H54 (cell line): ENCODE data around the gene CUX1.
"Not testable (repeated sequence)": the region's sequence is repeated elsewhere in the genome, so short reads cannot be mapped to it uniquely, and the experiment has no call there.

Experiments
- DNase-seq: peaks from one replicate; pipeline ENCODE4 v3.0.0; 2011; ENCODE audit warnings: low spot score, mixed read lengths; ENCODE audit not compliant: insufficient read length
- FAIRE-seq: peaks from 3 replicates; lab custom pipeline; 2011; peaks lifted over from hg19 to GRCh38; lab: Jason Lieb, UNC
- POLR2A ChIP-seq: IDR thresholded peaks from 2 replicates; pipeline ENCODE4 v1.6.1; 2011; ENCODE audit warnings: low read depth, mild to moderate bottlenecking, low read length

Gene CUX1

DNA sequence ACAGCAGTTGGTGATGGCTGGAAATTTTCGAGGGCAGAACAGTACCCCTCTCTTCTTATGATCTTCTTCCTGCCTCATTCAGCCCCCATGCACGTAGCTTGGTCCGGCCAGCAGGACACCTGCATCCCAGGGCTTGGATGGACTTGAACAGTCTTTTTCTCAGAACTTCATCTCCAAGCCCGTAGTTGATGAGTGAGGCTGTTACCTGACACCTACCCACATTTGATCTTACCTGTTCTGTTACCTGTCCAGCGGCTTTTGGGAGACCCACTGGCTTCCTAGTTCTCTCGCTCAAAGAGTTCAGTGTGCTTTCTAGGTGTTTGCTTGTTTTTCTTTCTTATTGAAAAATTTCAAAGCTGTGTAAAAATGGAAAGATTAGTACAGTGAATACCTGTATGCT, 212.2 kb downstream of the CUX1 start:
- FAIRE-seq = no peak
- no peak for TF ChIP-seq POLR2A

DNA sequence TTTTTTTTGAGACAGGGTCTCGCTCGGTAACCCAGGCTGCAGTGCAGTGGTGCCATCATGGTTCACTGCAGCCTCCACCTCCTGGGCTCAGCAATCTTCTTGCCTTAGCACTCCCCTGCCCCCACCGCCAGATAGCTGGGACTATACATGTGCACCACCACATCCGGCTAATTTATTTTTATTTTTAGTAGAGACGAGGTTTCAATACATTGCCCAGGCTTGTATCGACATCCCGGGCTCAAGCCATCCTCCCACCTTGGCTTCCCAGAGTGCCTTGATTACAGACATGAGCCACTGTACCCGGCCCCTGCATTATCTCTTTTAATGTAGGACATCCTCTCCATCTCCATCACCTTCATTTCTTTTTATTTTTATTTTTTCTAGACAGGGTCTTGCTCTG, 213.3 kb downstream of the CUX1 start:
- DNase-seq (no peak), FAIRE-seq (no peak)
- TF ChIP-seq POLR2A = no peak

More for the DNA sequence above, 212.2 kb downstream of the CUX1 start:
- no peak for DNase-seq

DNA sequence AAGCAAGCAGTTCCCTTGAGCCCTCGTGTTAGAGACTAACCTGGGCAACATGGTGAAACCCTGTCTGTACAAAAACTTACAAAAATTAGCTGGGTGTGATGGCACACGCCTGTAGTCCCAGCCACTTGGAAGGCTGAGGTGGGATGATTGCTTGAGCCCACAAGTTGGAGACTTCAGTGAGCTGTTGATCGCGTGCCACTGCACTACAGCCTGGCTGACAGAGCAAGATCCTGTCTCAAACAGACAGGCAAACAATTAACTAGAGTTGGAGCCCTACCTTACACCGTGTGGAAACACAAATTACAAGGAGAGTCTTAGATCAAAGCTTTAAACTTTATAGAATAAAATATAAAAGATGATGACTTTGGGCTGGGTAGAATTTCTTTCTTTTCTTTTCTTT, 219.5 kb downstream of the CUX1 start:
- no peak for FAIRE-seq
- no peak for TF ChIP-seq POLR2A
- DNase-seq = no peak

DNA sequence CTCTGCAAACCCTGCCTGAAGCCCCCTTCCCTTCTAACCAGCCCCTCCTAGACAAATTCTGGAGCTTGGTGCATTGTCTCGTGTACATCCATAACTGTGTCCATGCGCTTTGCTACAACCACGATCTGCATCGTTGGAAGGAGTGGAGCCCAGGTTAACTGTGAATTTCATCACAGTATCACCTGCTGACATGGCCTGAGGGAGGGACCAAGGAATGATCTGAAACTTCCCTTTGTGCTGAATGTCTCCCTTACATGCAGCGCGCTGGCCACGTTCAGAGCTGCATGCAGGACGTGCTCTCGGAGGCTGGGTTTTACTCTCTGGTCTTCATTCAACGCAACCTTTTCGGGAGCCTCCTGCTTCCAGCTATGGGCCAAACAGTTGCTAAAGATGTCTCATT, 222.3 kb downstream of the CUX1 start:
- TF ChIP-seq POLR2A = no peak
- FAIRE-seq = no peak
- DNase-seq = no peak

DNA sequence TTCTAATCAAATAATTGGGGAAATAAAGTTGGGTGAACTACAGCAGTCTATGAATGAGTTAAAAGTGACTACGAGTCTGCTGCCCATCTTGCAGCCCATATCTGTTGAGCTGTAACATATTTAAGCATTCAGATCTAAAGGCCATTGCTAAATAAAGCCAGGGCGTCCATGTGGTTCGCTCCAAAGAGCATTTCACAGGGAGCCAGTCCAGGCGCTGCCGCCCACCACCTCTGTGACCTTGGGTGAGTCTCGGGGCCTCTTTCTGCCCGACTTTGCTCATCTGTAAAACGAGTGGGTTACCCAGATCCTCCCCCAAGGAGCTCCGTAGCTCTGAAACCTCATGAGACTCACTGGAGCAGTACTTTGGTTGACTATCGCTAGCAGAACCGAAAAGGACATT, 223.1 kb downstream of the CUX1 start:
- DNase-seq = no peak
- no peak for TF ChIP-seq POLR2A
- FAIRE-seq = no peak

DNA sequence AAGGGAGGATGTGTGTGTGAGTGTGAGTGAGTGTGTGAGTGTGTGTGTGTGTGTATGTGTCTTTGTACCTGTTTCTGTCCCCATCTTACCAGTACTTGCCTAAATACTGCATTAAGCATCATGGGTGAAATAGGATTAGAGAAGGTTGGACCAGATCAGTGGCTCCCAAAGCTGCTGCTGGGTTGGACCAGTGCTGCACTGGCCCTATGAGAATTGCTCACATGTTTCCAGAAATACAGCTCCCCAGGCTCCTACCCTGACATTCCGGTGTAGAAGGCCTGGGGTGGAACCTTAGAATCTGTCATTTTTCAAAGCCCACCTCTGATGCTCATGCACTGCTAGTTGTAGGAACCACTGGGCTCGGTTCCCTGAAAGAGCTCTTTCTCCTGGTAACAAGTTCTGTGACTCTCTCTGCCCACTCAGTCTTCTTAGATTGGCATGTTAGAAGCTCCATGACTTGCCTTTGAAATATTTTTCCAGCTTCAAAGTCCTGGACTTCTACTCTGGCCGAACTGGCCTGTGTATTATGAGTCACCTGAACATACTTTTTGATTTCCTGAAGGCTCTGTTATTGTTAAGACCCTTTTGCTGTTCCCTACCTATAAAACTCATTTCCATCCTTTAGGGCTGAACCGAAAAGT, 224.7 kb downstream of the CUX1 start:
- FAIRE-seq = no peak

DNA sequence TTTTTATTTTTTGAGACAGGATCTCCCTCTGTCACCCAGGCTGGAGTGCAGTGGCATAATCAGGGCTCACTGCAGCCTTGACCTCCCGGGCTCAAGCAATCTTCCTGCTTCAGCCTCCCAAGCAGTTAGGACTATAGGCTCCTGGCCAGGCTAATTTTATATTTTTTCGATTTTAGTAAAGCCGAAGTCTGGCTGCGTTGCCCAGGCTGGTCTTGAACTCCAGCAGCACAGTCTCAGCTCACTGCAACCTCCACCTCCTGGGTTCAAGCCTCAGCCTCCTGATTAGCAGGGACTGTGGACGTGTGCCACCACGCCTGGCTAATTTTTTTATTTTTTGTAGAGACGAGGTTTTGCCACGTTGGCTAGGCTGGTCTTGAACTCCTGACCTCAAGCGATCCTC, 225.4 kb downstream of the CUX1 start:
- not testable (repeated sequence) for DNase-seq, FAIRE-seq

More for the DNA sequence above, 224.7 kb downstream of the CUX1 start:
- TF ChIP-seq POLR2A = no peak
- DNase-seq = peak; percentile 78

DNA sequence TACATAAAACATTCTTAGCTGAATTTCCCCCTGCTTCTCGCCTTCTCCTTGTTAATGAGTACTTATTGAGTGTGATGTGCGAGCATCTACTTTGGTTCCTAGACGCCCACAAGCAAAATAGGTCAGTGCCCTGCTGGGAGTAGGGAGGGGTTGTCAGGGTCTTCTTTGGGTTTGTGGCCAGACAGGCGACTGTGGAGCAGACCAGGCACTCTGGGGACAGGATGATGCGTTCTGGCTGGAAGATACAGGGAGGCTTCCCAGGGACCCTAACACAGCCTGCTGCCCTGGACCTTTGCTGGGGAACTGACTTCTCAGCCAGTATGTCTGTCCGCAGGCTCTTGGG, 227.2 kb downstream of the CUX1 start:
- no peak for FAIRE-seq
- no peak for DNase-seq
- TF ChIP-seq POLR2A = no peak

DNA sequence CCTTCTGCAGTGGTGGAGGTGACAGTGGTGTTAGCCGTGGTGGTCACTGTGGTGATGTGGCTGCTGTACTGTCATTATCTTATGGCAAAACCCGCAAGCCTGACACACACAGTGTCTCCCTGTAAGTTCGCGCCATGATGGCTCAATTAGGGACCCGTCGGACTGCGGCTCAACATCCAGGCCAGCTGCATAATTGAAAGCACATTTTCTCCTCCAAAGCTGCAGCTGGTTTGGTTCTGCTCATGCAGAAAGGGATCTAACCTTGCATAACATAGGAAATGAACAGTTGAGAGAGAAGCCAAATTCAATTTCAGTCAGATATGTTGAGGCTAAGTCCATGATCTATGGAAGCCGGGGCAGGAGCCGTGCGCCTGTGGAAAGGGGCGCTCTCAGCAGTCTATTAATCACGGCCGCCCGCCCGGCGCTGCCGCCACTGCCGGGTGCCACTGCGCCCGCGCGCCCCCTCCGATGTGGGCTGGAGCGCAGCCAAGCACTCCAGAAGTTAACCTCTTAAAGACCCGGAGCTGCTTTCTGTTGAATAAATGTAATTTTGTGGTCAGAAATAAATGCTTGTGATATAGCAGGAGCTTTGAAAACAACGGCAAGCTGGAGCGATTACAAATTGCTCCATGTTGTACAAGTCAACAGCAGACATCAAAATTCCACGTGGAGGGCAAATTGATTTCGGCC, 227.7 kb downstream of the CUX1 start:
- FAIRE-seq (no peak), DNase-seq (peak; percentile 54)
- TF ChIP-seq POLR2A = no peak

DNA sequence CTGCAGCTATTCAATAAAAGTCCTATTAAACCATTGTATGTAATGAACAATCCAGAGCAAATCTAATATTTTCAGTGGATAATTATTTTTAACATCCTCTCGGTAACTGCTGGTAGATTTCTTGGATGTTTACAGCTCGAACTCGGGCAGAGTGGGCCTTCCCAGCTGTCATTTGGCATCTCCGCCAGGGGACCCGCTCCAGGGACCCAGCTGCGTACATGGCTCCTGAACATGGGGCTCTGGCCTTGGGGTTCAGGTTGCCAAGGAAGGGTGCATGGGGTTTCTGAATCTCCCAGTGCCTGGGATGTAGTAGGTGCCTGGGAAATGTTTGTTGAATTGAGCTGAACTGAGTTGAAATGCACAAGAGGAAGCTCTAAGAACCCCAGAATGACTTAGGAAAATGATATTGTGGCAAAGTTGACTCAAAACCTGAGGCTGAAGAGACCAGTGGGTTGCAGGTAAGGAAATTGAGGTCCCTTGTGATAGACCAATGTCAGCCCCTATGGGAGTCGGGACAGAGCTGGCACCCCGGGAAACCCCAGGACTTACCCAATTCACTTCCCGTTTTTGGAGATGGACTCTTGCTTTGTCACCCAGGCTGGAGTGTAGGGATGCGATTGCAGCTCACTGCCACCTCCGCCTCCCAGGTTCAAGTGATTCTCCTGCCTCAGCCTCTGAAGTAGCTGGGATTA, 228.4 kb downstream of the CUX1 start:
- no peak for TF ChIP-seq POLR2A
- no peak for FAIRE-seq
- no peak for DNase-seq

DNA sequence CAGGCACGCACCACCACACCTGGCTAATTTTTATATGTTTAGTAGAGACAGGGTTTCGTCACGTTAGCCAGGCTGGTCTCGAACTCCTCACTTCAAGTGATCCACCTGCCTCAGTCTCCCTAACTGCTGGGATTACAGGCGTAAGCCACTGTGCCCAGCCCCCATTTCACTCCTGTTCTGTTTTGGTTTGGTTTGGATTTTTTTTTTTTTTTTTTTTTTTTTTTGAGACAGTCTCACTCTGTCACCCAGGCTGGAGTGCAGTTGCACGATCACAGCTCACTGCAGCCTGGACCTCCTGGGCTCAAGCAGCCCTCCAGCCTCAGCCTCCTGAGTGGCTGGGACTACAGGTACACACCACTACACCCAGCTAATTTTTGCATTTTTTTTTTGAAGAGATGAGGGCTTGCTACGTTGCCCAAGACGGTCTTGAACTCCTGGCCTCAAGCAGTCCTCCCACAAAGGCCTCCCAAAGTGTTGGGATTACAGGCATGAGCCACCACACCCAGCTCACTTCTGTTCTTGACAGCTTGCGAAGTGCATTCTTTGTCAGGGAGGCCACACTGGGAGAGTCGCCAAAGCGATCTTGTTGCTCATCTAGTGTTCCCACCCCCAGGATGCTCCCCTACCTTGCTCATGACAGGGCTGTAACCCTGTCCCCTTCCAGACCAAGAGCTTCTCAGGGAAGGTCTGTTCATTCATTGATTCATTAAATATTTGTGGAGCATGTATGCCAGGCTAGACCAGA, 229.1 kb downstream of the CUX1 start:
- no peak for FAIRE-seq
- TF ChIP-seq POLR2A = no peak
- no peak for DNase-seq

DNA sequence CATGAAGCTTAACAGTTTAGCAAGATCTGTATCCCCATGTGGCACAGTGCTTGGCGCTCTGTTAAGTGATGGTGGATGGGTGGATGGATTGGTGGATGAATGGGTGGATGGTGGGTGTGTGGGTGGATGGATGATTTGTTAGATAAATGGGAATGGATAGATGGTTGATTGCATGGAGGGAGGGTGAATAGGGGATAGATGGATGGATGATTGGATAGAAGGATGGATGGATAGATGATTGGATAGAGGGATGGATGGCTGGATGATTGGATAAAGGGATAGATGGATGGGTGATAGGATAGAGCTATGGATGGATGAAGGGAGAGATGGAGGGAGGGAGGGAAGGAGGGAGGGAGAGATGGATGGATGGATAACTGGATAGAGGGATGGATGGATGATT, 229.7 kb downstream of the CUX1 start:
- FAIRE-seq (no peak), DNase-seq (no peak)
- no peak for TF ChIP-seq POLR2A

DNA sequence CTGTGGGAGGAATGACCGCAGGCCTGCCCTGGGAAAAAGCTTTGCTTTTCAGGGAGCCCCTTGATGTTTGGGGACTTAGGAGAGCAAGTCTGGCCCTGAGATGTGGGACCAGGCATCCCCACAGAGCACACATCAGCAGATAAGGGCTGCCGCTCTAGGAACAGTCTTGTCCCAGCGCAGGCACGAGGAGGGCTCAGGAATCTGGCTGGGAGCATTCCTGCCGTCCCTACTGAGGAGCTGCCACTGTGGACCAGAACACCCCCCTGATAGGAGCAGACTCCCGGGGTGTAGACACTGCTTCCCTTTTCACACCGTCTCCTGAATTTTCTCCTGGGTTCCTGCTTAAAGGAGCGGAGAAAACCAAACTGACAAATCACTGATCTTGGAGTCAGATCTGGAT, 232.3 kb downstream of the CUX1 start:
- FAIRE-seq (no peak), DNase-seq (no peak)
- no peak for TF ChIP-seq POLR2A

DNA sequence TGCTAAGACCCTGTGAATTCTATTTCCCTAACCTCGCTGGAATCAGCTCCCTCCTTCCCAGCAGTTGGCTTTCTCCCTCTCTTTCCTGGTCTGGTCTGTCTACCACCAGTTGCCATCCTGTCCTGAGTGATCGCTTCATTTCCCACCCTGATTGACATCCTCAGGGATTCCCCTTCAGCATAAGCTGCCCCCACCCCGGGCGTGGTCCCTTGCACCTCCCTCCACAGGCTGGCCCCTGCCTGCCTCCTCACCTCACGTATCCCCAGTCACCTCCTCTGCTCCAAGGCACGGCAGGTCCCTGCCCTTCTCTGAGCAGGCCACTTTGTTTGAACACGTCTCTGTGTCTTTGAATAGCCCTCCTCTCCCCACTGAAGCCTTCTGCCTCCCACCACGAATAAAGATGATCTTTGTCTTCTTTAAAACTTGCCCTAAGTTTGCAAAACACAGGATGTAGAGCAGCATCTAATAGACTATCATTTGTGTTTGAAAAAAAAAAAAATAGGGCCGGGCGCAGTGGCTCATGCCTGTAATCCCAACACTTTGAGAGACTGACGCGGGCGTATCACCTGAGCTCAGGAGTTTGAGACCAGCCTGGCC, 233.5 kb downstream of the CUX1 start:
- DNase-seq = no peak
- FAIRE-seq = no peak
- no peak for TF ChIP-seq POLR2A

DNA sequence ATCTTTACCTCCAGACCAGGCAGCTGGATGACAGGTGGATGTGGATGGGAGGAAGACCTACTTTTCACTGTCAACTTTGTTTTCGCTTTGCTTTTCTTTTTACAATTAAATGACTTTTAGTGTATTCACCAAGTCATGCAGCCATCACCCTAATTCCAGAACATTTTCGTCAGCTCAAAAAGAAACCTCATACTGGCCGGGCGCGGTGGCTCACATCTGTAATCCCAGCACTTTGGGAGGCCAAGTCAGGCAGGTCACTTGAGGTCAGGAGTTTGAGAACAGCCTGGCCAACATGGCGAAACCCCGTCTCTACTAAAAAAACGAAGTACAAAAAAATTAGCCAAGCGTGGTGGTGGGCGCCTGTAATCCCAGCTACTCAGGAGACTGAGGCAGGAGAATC, 234.3 kb downstream of the CUX1 start:
- DNase-seq, FAIRE-seq: not testable (repeated sequence)
